Measurements from ENCODE around the gene ENOX1.

The ENOX1 gene

GRCh38 chr13:43232873-43233265, 553.9 kb downstream of the ENOX1 start:
- DNase-seq, result no peak

GRCh38 chr13:43232144-43232872, 554.5 kb downstream of the ENOX1 start:
- no peak for DNase-seq

- no peak for DNase-seq
These were observed 555.8 kb downstream of the ENOX1 start for GRCh38 chr13:43230989-43231388.

GRCh38 chr13:43229506-43229905, 557.3 kb downstream of the ENOX1 start:
- DNase-seq, result no peak

GRCh38 chr13:43227721-43228120, 559.1 kb downstream of the ENOX1 start:
- no peak for DNase-seq

- DNase-seq, result no peak
These were observed 563.6 kb downstream of the ENOX1 start for GRCh38 chr13:43223216-43223615.

- no peak for DNase-seq
These were observed 564.7 kb downstream of the ENOX1 start for GRCh38 chr13:43222086-43222485.

GRCh38 chr13:43221611-43222010, 565.2 kb downstream of the ENOX1 start:
- DNase-seq, result no peak

- no peak for DNase-seq
These were observed 565.7 kb downstream of the ENOX1 start for GRCh38 chr13:43220873-43221595.

GRCh38 chr13:43214124-43214523, 572.6 kb downstream of the ENOX1 start:
- DNase-seq, result no peak

- DNase-seq, result no peak
These were observed 579.9 kb downstream of the ENOX1 start for GRCh38 chr13:43206838-43207237.

- DNase-seq, result no peak
These were observed 581.4 kb downstream of the ENOX1 start for GRCh38 chr13:43205416-43205815.

- no peak for DNase-seq
These were observed 582.2 kb downstream of the ENOX1 start for GRCh38 chr13:43204591-43204990.

- DNase-seq, result no peak
These were observed 583.0 kb downstream of the ENOX1 start for GRCh38 chr13:43203781-43204180.

GRCh38 chr13:43200736-43201135, 586.0 kb downstream of the ENOX1 start:
- DNase-seq, result no peak

- no peak for DNase-seq
These were observed 586.5 kb downstream of the ENOX1 start for GRCh38 chr13:43200307-43200706.

GRCh38 chr13:43196750-43197370, 589.9 kb downstream of the ENOX1 start:
- no peak for DNase-seq

GRCh38 chr13:43196086-43196621, 590.6 kb downstream of the ENOX1 start:
- no peak for DNase-seq

GRCh38 chr13:43195551-43195950, 591.2 kb downstream of the ENOX1 start:
- no peak for DNase-seq

GRCh38 chr13:43195112-43195511, 591.7 kb downstream of the ENOX1 start:
- DNase-seq, result no peak

GRCh38 chr13:43193789-43194420, 592.9 kb downstream of the ENOX1 start:
- no peak for DNase-seq

GRCh38 chr13:43191546-43191945, 595.2 kb downstream of the ENOX1 start:
- no peak for DNase-seq

GRCh38 chr13:43185226-43185625, 601.5 kb downstream of the ENOX1 start:
- no peak for DNase-seq
